SU-DHL-6 (cell line): ENCODE data around the gene DNAAF1.
"Not testable (repeated sequence)": the region's sequence is repeated elsewhere in the genome, so short reads cannot be mapped to it uniquely, and the experiment has no call there.

Source experiments
- H2AFZ ChIP-seq: fragments of 200-600 bp; sonication (generic); 2 replicates; pipeline ENCODE4 v1.6.1; 2014; ENCODE audit warnings: low read depth, mild to moderate bottlenecking, moderate library complexity, mixed read lengths, antibody characterized with exemption, low read length; ENCODE audit not compliant: severe bottlenecking
- H3F3A ChIP-seq: fragments of 200-600 bp; shearing (Covaris generic); 2 replicates; pipeline ENCODE4 v1.6.0; 2016; ENCODE audit warnings: antibody characterized with exemption, mild to moderate bottlenecking; ENCODE audit not compliant: insufficient read depth
- H3K27ac ChIP-seq: fragments of 200-600 bp; sonication (generic); 2 replicates; pipeline ENCODE4 v1.5.1; 2016; ENCODE audit warnings: low read depth, mild to moderate bottlenecking, low read length, moderate library complexity, mixed read lengths
- H3K27me3 ChIP-seq: fragments of 200-600 bp; sonication (generic), shearing (Covaris generic); 2 replicates; pipeline ENCODE4 v1.6.0; 2014; ENCODE audit warnings: mild to moderate bottlenecking, low read length
- H3K36me3 ChIP-seq: fragments of 200-600 bp; sonication (generic); 2 replicates; pipeline ENCODE4 v1.6.1; 2014; ENCODE audit warnings: mild to moderate bottlenecking, low read length, mixed read lengths
- H3K4me2 ChIP-seq: fragments of 300-600, 200-600 bp; shearing (Covaris generic), sonication (generic); 2 replicates; pipeline ENCODE4 v1.6.0; 2014; ENCODE audit warnings: low read length, low read depth, mild to moderate bottlenecking; ENCODE audit not compliant: poor library complexity, severe bottlenecking
- H3K4me3 ChIP-seq: fragments of 200-600 bp; sonication (generic); 2 replicates; pipeline ENCODE4 v1.5.1; 2014; ENCODE audit warnings: antibody characterized with exemption, low read length, mild to moderate bottlenecking, mixed read lengths; ENCODE audit not compliant: insufficient read depth, poor library complexity, severe bottlenecking
- H3K79me2 ChIP-seq: fragments of 200-600 bp; sonication (generic); 2 replicates; pipeline ENCODE4 v1.6.1; 2014; ENCODE audit warnings: mild to moderate bottlenecking, low read length, moderate library complexity; ENCODE audit not compliant: insufficient read depth
- H3K9ac ChIP-seq: fragments of 200-600 bp; sonication (generic); 2 replicates; pipeline ENCODE4 v1.7.0; 2014; ENCODE audit warnings: mild to moderate bottlenecking, low read length
- H3K9me2 ChIP-seq: fragments of 200-600 bp; sonication (generic); replicated peaks from 2 replicates; pipeline ENCODE4 v1.6.1; 2014; ENCODE audit warnings: low read length; ENCODE audit not compliant: insufficient read depth
- H3K9me3 ChIP-seq: fragments of 200-600 bp; sonication (generic); 2 replicates; pipeline ENCODE4 v1.6.1; 2014; ENCODE audit warnings: low read length, mixed read lengths; ENCODE audit not compliant: insufficient read depth
- H4K20me1 ChIP-seq: fragments of 200-600 bp; sonication (generic); 2 replicates; pipeline ENCODE4 v1.6.1; 2014; ENCODE audit warnings: low read depth, mild to moderate bottlenecking, antibody characterized with exemption, low read length, moderate library complexity, mixed read lengths
- CTCF ChIP-seq: fragments of 200-600 bp; sonication (generic); IDR thresholded peaks from one replicate; pipeline ENCODE4 v1.5.1; 2017; ENCODE audit warnings: antibody characterized with exemption, mild to moderate bottlenecking, low read length, moderate library complexity; ENCODE audit not compliant: insufficient read depth, poor library complexity, severe bottlenecking
- EZH2phosphoT487 ChIP-seq: fragments of 200-600 bp; sonication (generic), shearing (Covaris generic); conservative IDR thresholded peaks from 2 replicates; pipeline ENCODE4 v1.6.1; 2018; ENCODE audit warnings: mild to moderate bottlenecking, antibody characterized with exemption, low read length, moderate library complexity, mixed read lengths

The DNAAF1 gene

GRCh38 chr16:84199861-84200260 is 54.8 kb downstream of the DNAAF1 start:
- Histone ChIP-seq H3K4me2 (no peak overlapping the region), H2AFZ (no peak overlapping the region), H3K79me2 (no peaks in the 10 kb centered on the region), H3K4me3 (no peak overlapping the region), H3K9me2 (no peaks in the 10 kb centered on the region), H3F3A (no peaks in the 10 kb centered on the region), H3K9ac (no peak overlapping the region), H4K20me1 (no peaks in the 10 kb centered on the region), H3K27ac (no peak overlapping the region), H3K27me3 (no peaks in the 10 kb centered on the region), H3K36me3 (no peaks in the 10 kb centered on the region), H3K9me3 (no peaks in the 10 kb centered on the region)
- TF ChIP-seq CTCF = no peak
- no peak for TF ChIP-seq EZH2phosphoT487

- not testable (repeated sequence) for H4K20me1 ChIP-seq, H3K4me2 ChIP-seq, H3K9ac ChIP-seq, H3F3A ChIP-seq, H3K79me2 ChIP-seq, H3K27me3 ChIP-seq, H3K9me3 ChIP-seq, H2AFZ ChIP-seq, H3K27ac ChIP-seq, H3K9me2 ChIP-seq, H3K4me3 ChIP-seq, H3K36me3 ChIP-seq
Measured at GRCh38 chr16:84204551-84204950, 59.4 kb downstream of the DNAAF1 start.

GRCh38 chr16:84205123-84205522 is 60.0 kb downstream of the DNAAF1 start:
- H3K9ac ChIP-seq, H3F3A ChIP-seq, H3K9me2 ChIP-seq, H3K36me3 ChIP-seq, H3K79me2 ChIP-seq, H3K4me3 ChIP-seq, H3K4me2 ChIP-seq, H3K9me3 ChIP-seq, H4K20me1 ChIP-seq, H2AFZ ChIP-seq, H3K27me3 ChIP-seq, H3K27ac ChIP-seq: not testable (repeated sequence)

- H4K20me1 ChIP-seq = no peaks in the 10 kb centered on the region
- no peaks in the 10 kb centered on the region for H3K79me2 ChIP-seq
- TF ChIP-seq EZH2phosphoT487 (no peak), CTCF (no peak)
- no peaks in the 10 kb centered on the region for H3K9me2 ChIP-seq
- H3K4me2 ChIP-seq = no peak overlapping the region
- H3K27ac ChIP-seq = no peak overlapping the region
- no peaks in the 10 kb centered on the region for H3K27me3 ChIP-seq
- no peaks in the 10 kb centered on the region for H3F3A ChIP-seq
- no peaks in the 10 kb centered on the region for H3K9me3 ChIP-seq
- no peak overlapping the region for H3K9ac ChIP-seq
- no peak overlapping the region for H2AFZ ChIP-seq
- H3K36me3 ChIP-seq = no peaks in the 10 kb centered on the region
- no peak overlapping the region for H3K4me3 ChIP-seq
Measured at GRCh38 chr16:84205976-84206691, 61.0 kb downstream of the DNAAF1 start.
